HS-27A (cell line): Measurements from ENCODE around the gene SORCS2.

Experiments
- DNase-seq: peaks from one replicate; pipeline ENCODE4 v3.0.0-alpha.2; 2012; ENCODE audit warnings: low read depth, missing footprints

Gene SORCS2

GRCh38 chr4:7765666-7766065, 573.3 kb downstream of the SORCS2 start:
- DNase-seq, result no peak

GRCh38 chr4:7766086-7766485, 573.7 kb downstream of the SORCS2 start:
- DNase-seq, result no peak

- no peak for DNase-seq
Measured at GRCh38 chr4:7766661-7767345, 574.5 kb downstream of the SORCS2 start.

GRCh38 chr4:7767526-7767925, 575.2 kb downstream of the SORCS2 start:
- DNase-seq, result no peak

- DNase-seq, result no peak
Measured at GRCh38 chr4:7767966-7768365, 575.6 kb downstream of the SORCS2 start.

- no peak for DNase-seq
Measured at GRCh38 chr4:7768736-7769135, 576.4 kb downstream of the SORCS2 start.

- DNase-seq, result no peak
Measured at GRCh38 chr4:7769396-7770223, 577.3 kb downstream of the SORCS2 start.

- DNase-seq, result no peak
Measured at GRCh38 chr4:7770224-7771050, 578.1 kb downstream of the SORCS2 start.

- no peak for DNase-seq
Measured at GRCh38 chr4:7771056-7771455, 578.7 kb downstream of the SORCS2 start.

- no peak for DNase-seq
Measured at GRCh38 chr4:7771541-7772507, 579.5 kb downstream of the SORCS2 start.

GRCh38 chr4:7772711-7773385, 580.5 kb downstream of the SORCS2 start:
- no peak for DNase-seq

GRCh38 chr4:7773401-7774180, 581.3 kb downstream of the SORCS2 start:
- DNase-seq, result no peak

GRCh38 chr4:7774301-7775294, 582.3 kb downstream of the SORCS2 start:
- DNase-seq, result no peak

- DNase-seq, result no peak
Measured at GRCh38 chr4:7775396-7775795, 583.1 kb downstream of the SORCS2 start.

- DNase-seq, result no peak
Measured at GRCh38 chr4:7777017-7777710, 584.8 kb downstream of the SORCS2 start.

- DNase-seq, result no peak
Measured at GRCh38 chr4:7777871-7778509, 585.7 kb downstream of the SORCS2 start.
